Breast epithelium (tissue), 3 donors: ENCODE results near the gene CHMP1A.

Source experiments
- CTCF ChIP-seq, 3 donors: fragments of 450-650 bp; IDR thresholded peaks; one replicate each; pipeline ENCODE4 v1.5.1; 2016 to 2017; ENCODE audit warnings: antibody characterized with exemption in 3 of 3, mild to moderate bottlenecking in 3 of 3, moderate library complexity in 3 of 3
- POLR2A ChIP-seq: fragments of 450-650 bp; IDR thresholded peaks from one replicate; pipeline ENCODE4 v1.6.1; 2016; ENCODE audit warnings: antibody characterized with exemption, mild to moderate bottlenecking, moderate library complexity
- POLR2AphosphoS5 ChIP-seq, 3 donors: sonication (generic); formaldehyde crosslinking; IDR thresholded peaks; one replicate each; pipeline ENCODE4 v1.6.1; 2017; ENCODE audit warnings: antibody characterized with exemption in 3 of 3

DNA sequence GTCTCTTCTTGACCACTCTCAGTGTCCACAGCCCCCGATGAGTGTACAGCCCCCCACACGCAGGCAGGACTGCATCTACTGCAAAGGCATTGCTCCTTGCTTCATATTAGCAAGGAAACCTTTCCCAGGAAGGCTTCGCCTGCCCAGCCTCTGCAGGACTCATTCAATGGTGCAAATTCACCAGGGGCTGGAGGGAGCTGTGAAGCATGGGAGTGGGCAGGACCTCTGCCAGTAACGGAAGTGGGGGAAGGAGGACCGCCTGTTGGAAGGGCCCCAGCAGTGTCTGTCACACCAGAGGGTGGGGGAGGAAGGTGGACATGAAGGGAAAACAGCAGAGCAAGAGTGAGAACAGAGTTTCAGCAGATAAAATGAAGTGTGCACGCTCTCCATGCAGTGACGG lies 2.6 kb upstream of the CHMP1A start:
- TF ChIP-seq POLR2AphosphoS5 (IDR thresholded peaks at IDR 0.05) (no peak), CTCF (IDR thresholded peaks at IDR 0.05) (no peak), POLR2A (no peak)
